HepG2 (cell line): Measurements from ENCODE around the gene VPREB3. TPM values are rescaled to one million over a fixed set of nuclear protein-coding genes. Genes with fewer than 3 reads are reported as not detected.
A peak's percentile ranks its signal among the peaks of the same experiment; 100 is the strongest.

ENCODE experiments used
- ATAC-seq: fragments of 200-7000 bp; cut with Tn5 transposase; 3 replicates; pipeline ENCODE4 v1.9.1; 2020; ENCODE audit warnings: mild to moderate bottlenecking, moderate library complexity
- BruUV-seq: library from RNA; stranded (reverse); fragments of 400-500 nt; replicated peaks from 2 replicates; lab custom pipeline; 2021; lab: Mats Ljungman, UMichigan
- CTCF ChIA-PET: fragments of 300-600 bp; formaldehyde crosslinking; extraction: SDS; loops from one replicate; lab custom pipeline; 2021; ENCODE audit warnings: low total read pairs, inconsistent platforms, low intra/inter-chr PET ratio; lab: Yijun Ruan, JAX
- POLR2A ChIA-PET: fragments of 350-600 bp; sonication (Branson Sonifier 250); formaldehyde crosslinking; loops from one replicate; lab custom pipeline; 2020; ENCODE audit warnings: antibody characterized with exemption, inconsistent platforms; lab: Yijun Ruan, JAX
- DNase-seq: peaks from one replicate; pipeline ENCODE4 v3.0.0-alpha.2; 2015; ENCODE audit warnings: low spot score
- FAIRE-seq: peaks from 3 replicates; lab custom pipeline; 2011; peaks lifted over from hg19 to GRCh38; lab: Jason Lieb, UNC
- H2AFZ ChIP-seq: one replicate; pipeline ENCODE4 v1.6.1; 2011; ENCODE audit warnings: low read length, inconsistent platforms
- H3K27ac ChIP-seq: fragments of 300-600 bp; 3 replicates; pipeline ENCODE4 v1.8.0; 2011; ENCODE audit warnings: mixed run types, mild to moderate bottlenecking, mixed read lengths, low read length, inconsistent platforms; ENCODE audit not compliant: insufficient read depth; ENCODE audit errors: extremely low read length
- H3K27me3 ChIP-seq, 2 experiments: fragments of 200-600 bp in 1 of 2; 2 replicates in 1 of 2; 3 replicates in 1 of 2; pipeline versions ENCODE4 v1.6.0 to v1.8.0; 2011; ENCODE audit warnings: low read length in 2 of 2, mild to moderate bottlenecking in 2 of 2, moderate library complexity in 2 of 2, inconsistent platforms in 1 of 2; ENCODE audit not compliant: insufficient read depth in 2 of 2, control insufficient read depth in 1 of 2
- H3K36me3 ChIP-seq, 2 experiments: fragments of 200-600 bp in 1 of 2; replicated peaks in 1 of 2; 2 replicates in 1 of 2; 3 replicates in 1 of 2; pipeline versions ENCODE4 v1.5.1 to v1.8.0; 2011; ENCODE audit warnings: low read length in 2 of 2, inconsistent platforms in 1 of 2; ENCODE audit not compliant: insufficient read depth in 2 of 2, control insufficient read depth in 1 of 2
- H3K4me1 ChIP-seq: 2 replicates; pipeline ENCODE4 v1.5.1; 2012; ENCODE audit warnings: low read length, inconsistent platforms; ENCODE audit not compliant: insufficient read depth
- H3K4me2 ChIP-seq: 2 replicates; pipeline ENCODE4 v1.6.0; 2011; ENCODE audit warnings: low read depth, low read length, inconsistent platforms
- H3K4me3 ChIP-seq, 3 experiments: fragments of 200-600 bp in 1 of 3; sonication (generic), shearing (Covaris generic) in 1 of 3; replicated peaks in 1 of 3; 2 replicates each; pipeline ENCODE4 v1.5.1; 2011 to 2016; ENCODE audit warnings: low read length in 3 of 3, inconsistent platforms in 2 of 3, low read depth in 2 of 3, mild to moderate bottlenecking in 2 of 3, control low read depth in 1 of 3, mixed read lengths in 1 of 3; ENCODE audit not compliant: insufficient read depth in 1 of 3
- H3K79me2 ChIP-seq: one replicate; pipeline ENCODE4 v1.6.1; 2011; ENCODE audit warnings: low read length, inconsistent platforms; ENCODE audit not compliant: insufficient read depth
- H3K9ac ChIP-seq: 2 replicates; pipeline ENCODE4 v1.6.0; 2011; ENCODE audit warnings: mild to moderate bottlenecking, low read depth, low read length, inconsistent platforms; ENCODE audit not compliant: insufficient read depth
- H3K9me3 ChIP-seq: 2 replicates; pipeline ENCODE4 v1.5.1; 2012; ENCODE audit warnings: mild to moderate bottlenecking, low read length
- H4K20me1 ChIP-seq: 2 replicates; pipeline ENCODE4 v1.6.0; 2011; ENCODE audit warnings: inconsistent platforms, mild to moderate bottlenecking, low read length, moderate library complexity; ENCODE audit not compliant: insufficient read depth
- CCDC6 ChIP-seq: sonication (generic); formaldehyde crosslinking; IDR thresholded peaks from 2 replicates; pipeline ENCODE4 v1.8.1; 2022; ENCODE audit warnings: mild to moderate bottlenecking, missing genetic modification reagents, moderate library complexity
- CHD4 ChIP-seq: fragments of 200-600 bp; sonication (generic); IDR thresholded peaks from 2 replicates; pipeline ENCODE4 v1.7.0; 2017; ENCODE audit warnings: mild to moderate bottlenecking, low read length, borderline replicate concordance
- EED ChIP-seq: sonication (generic); formaldehyde crosslinking; IDR thresholded peaks from 2 replicates; pipeline ENCODE4 v1.5.0; 2020; ENCODE audit warnings: mild to moderate bottlenecking, missing genetic modification reagents
- GATAD1 ChIP-seq: IDR thresholded peaks from 2 replicates; pipeline ENCODE4 v1.6.1; 2016; ENCODE audit warnings: missing genetic modification reagents, missing compliant biosample characterization
- HNF4A ChIP-seq: sonication (generic); formaldehyde crosslinking; IDR thresholded peaks from 2 replicates; pipeline ENCODE4 v1.4.0; 2020; ENCODE audit warnings: missing genetic modification reagents
- JUNB ChIP-seq: sonication (generic); formaldehyde crosslinking; IDR thresholded peaks from 2 replicates; pipeline ENCODE4 v1.8.0; 2022; ENCODE audit warnings: missing genetic modification reagents, mild to moderate bottlenecking, borderline replicate concordance
- KAT8 ChIP-seq: IDR thresholded peaks from 2 replicates; pipeline ENCODE4 v1.6.1; 2016; ENCODE audit warnings: missing genetic modification reagents, missing compliant biosample characterization
- MZF1 ChIP-seq: sonication (generic); formaldehyde crosslinking; IDR thresholded peaks from 2 replicates; pipeline ENCODE4 v1.8.1; 2023; ENCODE audit warnings: mild to moderate bottlenecking, missing genetic modification reagents, borderline replicate concordance
- RBFOX2 ChIP-seq: fragments of 200-400 bp; formaldehyde crosslinking; IDR thresholded peaks from 2 replicates; pipeline ENCODE4 v1.6.1; 2017; ENCODE audit warnings: low read depth, mild to moderate bottlenecking, low read length
- RFXANK ChIP-seq: IDR thresholded peaks from 2 replicates; pipeline ENCODE4 v1.6.1; 2016
- SP5 ChIP-seq: IDR thresholded peaks from 2 replicates; pipeline ENCODE4 v1.6.1; 2016; ENCODE audit warnings: low read depth, borderline replicate concordance
- ZC3H13 ChIP-seq: sonication (generic); formaldehyde crosslinking; IDR thresholded peaks from 2 replicates; pipeline ENCODE4 v1.8.1; 2023; ENCODE audit warnings: mild to moderate bottlenecking, missing genetic modification reagents, moderate library complexity
- ZFP91 ChIP-seq: sonication (generic); formaldehyde crosslinking; IDR thresholded peaks from 2 replicates; pipeline ENCODE4 v1.9.0; 2022; ENCODE audit warnings: missing genetic modification reagents, mild to moderate bottlenecking, borderline replicate concordance
- ZMYM3 ChIP-seq: sonication (generic); formaldehyde crosslinking; IDR thresholded peaks from 2 replicates; pipeline ENCODE4 v1.5.1; 2020; ENCODE audit warnings: mild to moderate bottlenecking, missing genetic modification reagents
- ZNF143 ChIP-seq: sonication (generic); formaldehyde crosslinking; IDR thresholded peaks from 2 replicates; pipeline ENCODE4 v1.4.0; 2020; ENCODE audit warnings: missing genetic modification reagents
- ZNF276 ChIP-seq: sonication (generic); formaldehyde crosslinking; IDR thresholded peaks from 2 replicates; pipeline ENCODE4 v1.4.0; 2020; ENCODE audit warnings: mild to moderate bottlenecking, low read depth, missing genetic modification reagents
- ZNF282 ChIP-seq: fragments of 450-650 bp; IDR thresholded peaks from 2 replicates; pipeline ENCODE4 v1.6.1; 2018; ENCODE audit not compliant: partially characterized antibody
- ZNF326 ChIP-seq: sonication (generic); formaldehyde crosslinking; IDR thresholded peaks from 2 replicates; pipeline ENCODE4 v1.4.0; 2020; ENCODE audit warnings: missing genetic modification reagents, borderline replicate concordance
- ZNF382 ChIP-seq: sonication (generic); formaldehyde crosslinking; IDR thresholded peaks from 2 replicates; pipeline ENCODE4 v1.5.0; 2020; ENCODE audit warnings: missing genetic modification reagents, mild to moderate bottlenecking, borderline replicate concordance
- ZNF740 ChIP-seq: sonication (generic); formaldehyde crosslinking; IDR thresholded peaks from 2 replicates; pipeline ENCODE4 v1.4.0; 2020; ENCODE audit warnings: missing genetic modification reagents
- whole genome bisulfite sequencing: methylation state at CpG from one replicate; pipeline ENCODE4 v1.1.6; 2017; ENCODE audit warnings: low lambda C conversion rate; 5-methylcytosine and 5-hydroxymethylcytosine counted together
- in situ Hi-C: cut with HindIII; loops from 2 replicates; pipeline ENCODE4 v1.10.0; 2017; ENCODE audit warnings: low pct_unique_long_range_greater_than_20kb; ENCODE audit not compliant: extremely low pct_ligation_motif_present
- intact Hi-C: fragments of 100-400 bp; cut with micrococcal nuclease; formaldehyde crosslinking; loops from one replicate; pipeline ENCODE4 v1.10.0; 2022; ENCODE audit not compliant: unreplicated experiment
- polyA plus RNA-seq, 8 experiments: library from polyadenylated mRNA; depleted of rRNA in 3 of 8; stranded (reverse) in 7 of 8; unstranded in 1 of 8; fragments of >200 nt; fragmentation: Illumina TruSeq in 4 of 8; extraction: Trizol in 4 of 8; gene quantifications; 2 replicates each; pipeline versions ENCODE4 v1.2.1 to v1.2.3, GENCODE V29; 2011 to 2016; ENCODE audit warnings: low read depth in 4 of 8, missing spikeins in 1 of 8, mixed read lengths in 1 of 8; ENCODE audit not compliant: insufficient read depth in 1 of 8
- total RNA-seq, 5 experiments: library from RNA; depleted of rRNA; stranded (reverse); fragments of >200 nt; fragmentation: Illumina TruSeq; extraction: Trizol; gene quantifications; 2 replicates each; pipeline ENCODE4 v1.2.3, GENCODE V29; 2016; ENCODE audit warnings: low read depth in 1 of 5

The VPREB3 gene
- total and polyA plus RNA-seq, 2 of the 13 experiments (the other 11 are each of a cell fraction or from before 2014, with no cell fraction given), result 0.22 TPM; not detected in 1

- 0 out of 2 replicates have a peak, but pooled peaks have one; percentile 1 for TF ChIP-seq ZFP91 (CRISPR knock-in tag)
- peak; percentile 91 for TF ChIP-seq ZMYM3 (CRISPR knock-in tag)
- 0 out of 2 replicates have a peak, but pooled peaks have one; percentile 12 for TF ChIP-seq SP5
- TF ChIP-seq CHD4, result peak; percentile 42; the same call in 1 of the 2 replicates
Observed at GRCh38 chr22:23774922-23775436, 20.8 kb upstream of the VPREB3 start (continued).

GRCh38 chr22:23774114-23774921 is 20.1 kb upstream of the VPREB3 start:
- Histone ChIP-seq H3K27me3 (no peaks in the 10 kb centered on the region; a peak in 1 of 5 replicates), H3K9ac (peak overlapping the region; percentile 85), H2AFZ (no peak overlapping the region), H4K20me1 (no peaks in the 10 kb centered on the region), H3K4me2 (peak overlapping the region; percentile 90), H3K9me3 (no peaks in the 10 kb centered on the region), H3K79me2 (peaks cover 2% of the 10 kb centered on the region), H3K27ac (peak overlapping the region; percentile 75), H3K36me3 (no peaks in the 10 kb centered on the region), H3K4me1 (peaks cover 81% of the 10 kb centered on the region), H3K4me3 (peak overlapping the region; percentile 71 to 90 (median 75); a peak in 5 of 6 replicates)
- 0% methylated on average over 9 of the region's 12 CpGs for WGBS
- ChIA-PET CTCF (no interaction called here), POLR2A (interaction anchor here (0.5 to 6.6 kb wide), 17 partner anchors 8 to 236 kb away, joined by 3 to 201 read pairs (median 7); partner anchors contain the start of genes CABIN1, MIF, SLC2A11 and SMARCB1)
- intact Hi-C loops, result loop anchor here (1.0 kb wide), 1 partner anchor 10 kb away; no protein-coding TSS in a partner anchor
- FAIRE-seq (peak; percentile 93), ATAC-seq (peak; percentile 74), DNase-seq (peak; percentile 85)
- in situ Hi-C loops, result no loop called here
- BruUV-seq, result no TSS peak
- TF ChIP-seq ZNF143 (CRISPR knock-in tag), result peak; percentile 33; the same call in 1 of the 2 replicates
- no peak for TF ChIP-seq RBFOX2
- TF ChIP-seq GATAD1 (CRISPR knock-in tag), result 0 out of 2 replicates have a peak, but pooled peaks have one; percentile 14
- no peak for TF ChIP-seq ZNF740 (CRISPR knock-in tag)
- TF ChIP-seq ZC3H13, result peak; percentile 72; the same call in 1 of the 2 replicates
- TF ChIP-seq ZNF276, result no peak
- peak; percentile 59; the same call in 1 of the 2 replicates for TF ChIP-seq CCDC6 (CRISPR knock-in tag)
- no peak for TF ChIP-seq MZF1 (CRISPR knock-in tag)
- TF ChIP-seq RFXANK (CRISPR knock-in tag), result no peak
- TF ChIP-seq ZNF382 (CRISPR knock-in tag), result no peak
- no peak for TF ChIP-seq EED (CRISPR knock-in tag)
- no peak for TF ChIP-seq ZNF326 (CRISPR knock-in tag)
- no peak for TF ChIP-seq ZNF282
- TF ChIP-seq JUNB, result no peak
- peak; percentile 72 for TF ChIP-seq KAT8
- TF ChIP-seq HNF4A (CRISPR knock-in tag), result peak; percentile 95
